Activated gamma-delta T cell (primary cell): ENCODE data around the gene BRCC3.

ENCODE experiments used
- DNase-seq: peaks from one replicate; lab custom pipeline; 2025; lab: John Stamatoyannopoulos, UW

BRCC3 gene

DNA sequence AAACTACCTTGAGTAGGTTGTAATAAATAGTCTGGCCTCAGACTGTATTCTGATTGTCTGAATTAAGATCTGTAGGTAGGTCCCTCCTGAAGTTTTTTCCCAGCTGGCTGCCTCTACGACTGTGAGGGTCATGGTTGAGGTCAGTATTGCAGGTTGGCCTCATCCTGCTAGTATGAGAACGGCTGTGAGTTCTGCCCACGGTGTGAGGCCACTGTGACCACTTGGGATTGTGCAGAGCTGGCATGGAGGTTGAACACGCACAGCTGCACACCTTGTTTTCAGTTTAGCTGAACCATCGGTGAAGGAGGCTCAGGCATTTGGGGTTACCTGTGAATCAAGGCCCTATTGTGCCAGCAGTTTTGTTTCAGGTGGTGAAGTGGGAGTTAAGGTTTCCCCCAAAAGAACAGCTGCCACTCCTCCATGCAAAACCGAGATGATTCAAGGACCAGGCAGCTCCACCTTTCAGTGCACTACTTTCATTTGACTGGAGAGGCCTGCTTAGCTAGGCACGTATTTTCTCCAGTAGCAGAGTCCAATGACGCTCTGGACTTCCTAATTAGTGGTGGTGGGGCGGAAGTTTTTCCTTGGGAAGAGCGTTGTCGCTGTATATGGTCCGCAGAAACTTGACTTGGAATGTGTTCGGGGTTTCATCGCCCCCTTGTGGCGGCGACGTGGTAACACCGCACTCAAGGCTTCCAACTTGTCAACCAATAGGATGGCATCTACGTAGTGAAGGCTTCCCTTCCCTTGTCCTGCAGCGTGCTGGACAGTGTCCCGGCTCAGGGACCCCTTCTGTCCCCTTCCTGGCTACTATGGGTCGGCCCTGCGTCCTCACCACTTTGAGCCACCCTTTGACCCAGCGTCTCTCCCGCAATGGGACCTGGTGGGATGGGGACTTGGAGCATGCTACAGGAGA lies 14.2 kb upstream of the BRCC3 start:
- DNase-seq: no peak

DNA sequence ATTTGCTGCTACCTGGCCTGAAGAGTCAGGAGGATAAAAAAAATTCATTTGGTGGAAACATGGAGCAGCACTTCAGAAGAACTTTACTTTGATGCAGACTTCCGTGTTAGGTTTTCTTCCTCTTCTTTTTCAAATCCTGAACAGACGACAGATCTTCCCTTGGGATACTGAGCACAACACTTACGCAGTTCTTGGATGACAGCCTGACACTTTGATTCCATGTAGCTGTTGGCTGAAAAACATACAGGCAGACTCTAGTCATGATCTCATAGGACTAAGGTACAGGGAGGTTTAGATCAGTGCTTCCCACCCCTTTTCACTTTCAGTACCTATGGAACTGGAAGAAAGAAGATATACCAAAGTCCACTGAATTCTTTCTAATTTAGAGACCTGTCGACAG lies 9.5 kb upstream of the BRCC3 start:
- no peak for DNase-seq

DNA sequence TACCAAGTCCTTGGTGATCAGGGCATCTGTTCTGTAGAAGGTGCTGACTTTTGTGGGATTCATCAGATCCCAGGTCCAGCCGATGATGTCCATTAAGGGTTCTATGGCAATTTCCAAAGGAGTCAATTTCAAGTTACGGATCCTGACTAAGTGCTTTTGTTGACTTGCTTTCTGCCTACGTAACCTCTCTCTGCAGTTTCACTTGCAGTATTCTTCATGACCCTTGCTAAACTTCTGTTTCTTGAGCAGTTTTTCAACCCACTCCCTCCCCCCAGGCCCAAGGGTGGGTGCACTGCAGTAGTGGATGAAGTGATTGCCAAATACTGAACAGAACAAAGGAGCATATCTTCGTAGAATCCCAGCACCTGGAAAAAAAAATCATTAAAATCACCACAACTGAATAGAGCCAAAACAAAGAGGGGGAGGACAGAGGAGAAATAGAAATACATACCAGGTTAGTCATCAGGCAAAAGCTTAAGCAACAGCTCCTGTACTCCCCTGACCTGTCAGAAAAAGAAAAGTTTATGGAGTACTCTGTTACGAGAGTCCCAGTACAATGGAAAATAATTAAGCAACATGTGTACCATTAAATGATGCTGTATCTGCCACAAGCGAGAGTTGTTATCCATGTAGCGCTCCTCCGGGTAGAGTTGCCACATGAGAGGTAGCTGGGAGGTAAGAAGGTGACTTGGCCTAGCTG lies 6.1 kb upstream of the BRCC3 start:
- no peak for DNase-seq

DNA sequence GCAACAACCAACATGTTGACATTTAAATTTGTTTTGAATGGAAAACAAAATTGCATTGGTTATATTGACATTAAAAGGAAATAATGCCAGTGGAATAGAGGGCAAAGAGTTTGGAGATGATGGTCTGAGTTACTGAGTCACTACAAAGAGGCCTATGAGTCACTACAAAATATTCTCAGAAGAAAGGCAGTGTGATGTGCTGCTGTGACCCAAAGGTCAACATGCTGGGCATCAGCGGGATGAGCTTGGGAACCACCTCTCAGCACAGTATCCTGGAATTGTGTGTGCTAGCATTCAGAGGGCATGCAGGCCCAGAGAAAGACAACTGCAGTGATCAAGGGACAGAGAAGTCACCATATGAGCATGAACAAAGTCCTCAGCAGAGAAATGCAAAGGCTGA lies 3.1 kb upstream of the BRCC3 start:
- DNase-seq: no peak

DNA sequence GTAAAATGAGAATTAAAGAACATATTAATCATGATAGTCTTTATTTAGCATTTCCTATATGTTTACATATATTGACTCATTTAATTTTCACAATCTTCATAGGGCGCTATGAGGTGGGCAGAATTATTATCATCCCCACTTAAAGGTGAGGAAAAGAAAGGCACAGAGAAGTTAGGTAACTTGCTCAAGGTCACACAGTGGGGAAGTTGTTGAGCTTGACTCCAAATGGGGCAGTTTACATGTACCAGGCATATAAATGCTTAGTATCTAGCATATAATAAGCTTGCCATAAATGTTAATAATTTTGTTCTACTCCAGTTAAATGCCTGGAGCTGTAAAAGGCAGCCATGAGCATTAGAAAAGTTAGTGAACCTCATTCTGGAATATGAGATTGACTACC lies 1.9 kb upstream of the BRCC3 start:
- no peak for DNase-seq

DNA sequence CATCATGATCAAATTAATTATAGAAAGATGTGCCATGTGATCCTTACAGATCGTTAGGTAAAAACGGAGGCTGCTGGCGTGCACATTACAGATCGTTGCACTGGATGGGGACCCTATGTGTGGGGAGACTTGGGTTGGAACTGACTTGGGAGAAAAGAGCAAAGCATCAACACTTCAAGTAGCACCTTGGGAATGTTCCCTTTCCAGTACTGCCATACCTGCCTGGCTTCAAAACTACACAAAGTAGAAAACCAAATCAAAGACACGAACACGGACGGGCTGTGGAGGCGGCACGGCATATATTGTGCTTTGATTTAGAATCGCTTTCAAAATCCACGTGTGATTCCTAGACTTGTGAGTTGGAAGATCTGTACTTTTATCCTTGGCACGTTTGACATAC lies 1.3 kb upstream of the BRCC3 start:
- no peak for DNase-seq

DNA sequence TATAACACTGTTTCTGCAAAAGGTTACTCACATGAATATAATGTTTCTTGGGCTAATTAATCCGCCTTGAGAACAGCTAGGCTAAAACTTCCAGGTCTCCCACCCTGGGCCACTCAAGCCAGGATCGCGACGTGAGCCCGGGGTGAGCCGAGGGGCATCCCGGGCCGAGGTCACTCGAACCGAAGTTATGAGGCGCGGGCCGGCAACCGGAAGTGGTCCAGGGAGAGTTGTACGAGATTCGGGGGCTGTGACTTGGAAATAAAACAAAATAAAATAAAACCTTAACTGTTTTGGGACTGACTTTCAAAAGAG lies 689 bp upstream of the BRCC3 start:
- DNase-seq: no peak

DNA sequence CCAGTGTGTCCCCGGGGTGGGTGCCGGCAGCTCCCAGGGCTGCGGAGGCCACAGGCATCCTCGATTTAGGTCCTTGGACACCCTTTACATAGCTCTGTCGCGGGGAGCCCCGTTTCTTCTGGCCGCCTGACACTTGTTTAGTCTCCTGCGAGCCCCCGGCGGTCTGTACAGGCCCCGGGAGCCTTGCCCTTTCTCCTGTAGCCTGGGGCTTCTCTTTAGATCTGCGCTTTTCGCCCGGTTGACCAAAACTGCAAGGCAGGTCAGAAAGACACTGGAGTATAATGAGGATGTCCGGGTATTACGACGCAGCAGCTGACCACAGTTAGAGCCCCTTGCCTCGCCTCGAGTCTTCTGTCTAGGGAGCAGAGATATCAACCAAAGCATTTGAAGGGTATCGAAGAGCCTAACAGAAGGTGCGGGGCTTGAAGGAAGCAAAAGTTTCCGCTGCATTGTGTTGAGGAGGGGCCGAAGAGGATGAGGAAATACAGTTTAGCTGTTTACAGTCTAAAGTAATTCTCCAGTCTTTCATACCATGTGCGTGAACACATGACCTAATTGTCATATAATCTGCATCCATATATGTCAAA lies 479 bp downstream of the BRCC3 start:
- DNase-seq: no peak

DNA sequence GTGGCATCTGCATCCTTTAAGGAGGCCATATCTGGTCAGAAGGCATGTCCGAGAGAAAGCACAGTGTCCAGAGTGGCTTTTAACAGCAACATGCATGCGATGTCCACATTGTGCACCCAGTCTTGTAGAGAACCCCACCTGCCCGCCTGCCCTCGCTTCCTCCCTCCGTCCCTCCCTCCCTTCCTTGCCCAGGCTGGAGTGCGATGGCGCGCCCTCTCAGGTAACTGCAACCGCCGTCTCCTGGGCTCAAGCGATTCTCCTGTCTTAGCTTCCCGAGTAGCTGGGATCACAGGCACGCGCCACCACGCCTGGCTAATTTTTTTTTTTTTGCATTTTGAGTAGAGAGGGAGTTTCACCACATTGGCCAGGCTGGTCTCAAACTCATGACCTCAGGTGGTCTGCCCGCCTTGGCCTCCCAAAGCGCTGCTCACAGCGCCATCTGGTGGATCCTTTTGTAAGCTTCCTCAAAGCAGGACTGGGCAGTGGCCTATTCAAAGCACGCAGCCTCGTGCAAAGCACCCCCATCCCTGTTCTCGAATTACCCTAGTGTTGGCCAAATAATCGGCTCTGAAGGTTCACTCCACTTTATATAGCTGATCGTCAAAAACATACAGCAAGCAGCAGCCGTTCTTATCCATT lies 15.0 kb downstream of the BRCC3 start:
- DNase-seq: no peak

DNA sequence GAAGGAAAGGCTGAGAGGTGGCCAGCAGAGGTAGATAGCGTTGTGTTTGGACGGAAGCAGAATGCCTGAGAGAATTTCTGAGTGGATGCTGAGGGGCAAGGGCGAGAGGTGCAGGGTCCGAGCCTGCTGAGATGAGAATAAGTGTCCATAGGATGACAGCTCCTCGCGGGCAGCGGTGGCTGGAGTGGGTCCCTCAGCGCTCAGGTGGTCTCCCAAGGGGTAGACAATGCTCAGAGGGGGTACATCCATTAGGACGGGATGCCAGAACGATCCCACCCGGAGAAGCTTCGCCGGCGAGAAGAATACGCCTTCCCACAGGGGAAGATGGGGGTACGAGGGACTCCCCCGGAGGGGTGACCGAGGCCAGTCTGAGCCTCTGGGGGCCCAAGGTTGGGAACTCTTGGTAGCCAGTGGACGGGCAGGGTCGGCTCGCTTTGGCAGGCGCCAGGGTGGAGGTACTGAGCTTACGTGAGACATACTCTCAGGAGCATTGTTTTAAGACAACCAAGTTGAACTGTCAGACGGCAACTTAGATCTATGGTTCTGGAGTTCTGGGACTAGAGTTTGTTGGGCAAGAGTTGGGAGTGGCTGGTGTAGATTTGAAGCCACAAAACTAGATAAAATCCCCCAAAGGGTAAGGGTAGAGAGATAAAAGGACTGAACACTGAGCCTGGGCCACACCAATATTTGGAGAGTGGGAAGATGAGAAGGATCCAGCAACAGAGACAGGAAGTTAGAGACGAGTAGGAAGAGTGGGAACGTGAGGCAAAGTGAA lies 15.8 kb downstream of the BRCC3 start:
- DNase-seq: no peak

DNA sequence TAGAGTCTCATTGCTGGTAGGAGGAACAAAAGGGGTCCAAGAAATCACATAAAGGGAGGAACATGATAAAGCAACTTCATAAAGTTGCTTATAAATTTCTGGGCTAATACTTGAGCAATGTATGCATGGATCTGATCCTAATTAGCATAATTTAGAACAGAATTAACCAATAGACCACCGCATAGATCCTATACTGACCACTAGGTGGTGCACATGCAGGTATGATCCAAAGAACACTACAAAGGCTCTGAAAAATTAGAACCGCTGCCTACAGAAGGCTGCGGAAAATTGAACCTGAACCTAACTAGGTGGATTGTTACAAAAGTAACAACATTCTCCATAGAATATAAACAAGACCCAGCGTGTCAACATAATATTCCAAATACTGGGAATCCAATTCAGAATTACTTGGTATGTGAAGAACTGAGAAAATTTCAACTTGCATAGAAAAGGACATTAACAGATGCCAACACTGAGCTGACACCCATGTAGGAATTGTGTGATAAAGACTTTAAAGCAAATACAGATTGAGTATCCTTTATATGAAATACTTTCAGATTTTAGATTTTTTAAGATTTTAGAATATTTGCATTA lies 23.3 kb downstream of the BRCC3 start:
- DNase-seq: no peak

DNA sequence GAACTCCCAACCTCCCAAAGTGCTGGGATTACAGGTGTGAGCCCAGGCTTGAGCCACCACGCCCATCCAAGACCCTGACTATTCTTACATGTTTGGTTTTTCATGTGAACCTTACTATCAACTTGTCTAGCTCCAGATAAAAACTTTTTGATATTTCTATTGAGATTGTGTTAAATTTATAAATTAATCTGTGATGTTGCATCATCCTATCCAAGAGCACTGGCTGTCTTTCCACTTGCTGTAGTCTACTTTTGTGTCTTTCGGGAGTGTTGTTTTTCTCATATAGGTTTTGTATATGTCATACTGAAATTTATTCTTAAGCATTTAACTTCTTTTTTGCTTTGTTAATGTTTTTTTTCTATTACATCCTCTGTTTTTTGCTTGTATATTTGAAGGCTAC lies 34.6 kb downstream of the BRCC3 start:
- no peak for DNase-seq

DNA sequence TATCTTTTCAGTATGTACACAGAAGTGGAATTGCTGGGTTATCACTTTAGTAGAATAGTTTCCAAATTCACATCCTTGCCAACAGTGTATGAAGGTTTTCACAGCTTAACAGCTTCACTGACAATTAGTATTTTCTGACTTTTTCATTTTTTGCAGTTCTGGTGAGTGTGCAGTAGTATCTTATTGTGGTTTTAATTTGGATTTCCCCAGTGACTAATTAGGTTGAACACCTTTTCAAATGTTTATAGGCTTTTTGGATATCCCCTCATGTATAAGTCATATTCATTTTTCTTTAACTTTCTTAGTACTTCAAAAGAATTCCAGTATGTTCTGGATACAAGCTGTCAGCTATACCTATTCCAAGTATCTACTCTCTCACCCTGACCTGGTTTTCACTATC lies 37.1 kb downstream of the BRCC3 start:
- no peak for DNase-seq

DNA sequence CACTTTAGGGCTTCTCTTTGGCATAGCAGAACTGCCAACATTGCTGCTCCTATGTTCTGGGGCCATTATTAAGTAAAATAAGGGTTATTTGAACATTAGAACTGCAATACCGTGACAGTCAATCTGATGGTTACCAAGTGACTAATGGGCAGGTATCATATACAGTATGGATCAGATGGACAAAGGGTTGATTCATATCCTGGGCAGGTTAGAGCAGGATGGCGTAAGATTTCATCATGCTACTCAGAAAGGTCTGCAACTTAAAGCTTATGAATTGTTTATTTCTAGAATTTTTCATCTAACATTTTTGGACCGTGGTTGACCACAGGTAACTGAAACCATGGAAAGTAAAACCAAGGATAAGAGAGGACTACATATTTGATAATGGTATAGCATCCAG lies 40.9 kb downstream of the BRCC3 start:
- DNase-seq: no peak

DNA sequence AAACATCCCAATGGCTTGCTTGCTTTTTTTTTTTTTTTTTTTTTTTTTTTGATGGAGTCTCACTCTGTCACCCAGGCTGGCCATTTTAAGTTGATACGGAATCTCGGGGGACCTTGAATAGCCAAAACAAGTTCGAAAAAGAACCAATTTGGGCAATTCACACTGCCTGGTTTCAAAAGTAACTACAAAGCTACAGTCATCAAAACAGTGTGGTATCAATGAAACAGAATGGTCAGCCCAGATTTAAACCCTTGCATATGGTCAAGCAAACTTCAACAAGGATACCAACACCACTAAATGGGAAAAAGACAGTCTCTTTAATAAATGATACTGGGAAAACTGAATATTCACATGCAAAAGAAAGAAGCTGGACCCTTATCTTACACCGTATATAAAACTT lies 41.8 kb downstream of the BRCC3 start:
- DNase-seq: no peak

DNA sequence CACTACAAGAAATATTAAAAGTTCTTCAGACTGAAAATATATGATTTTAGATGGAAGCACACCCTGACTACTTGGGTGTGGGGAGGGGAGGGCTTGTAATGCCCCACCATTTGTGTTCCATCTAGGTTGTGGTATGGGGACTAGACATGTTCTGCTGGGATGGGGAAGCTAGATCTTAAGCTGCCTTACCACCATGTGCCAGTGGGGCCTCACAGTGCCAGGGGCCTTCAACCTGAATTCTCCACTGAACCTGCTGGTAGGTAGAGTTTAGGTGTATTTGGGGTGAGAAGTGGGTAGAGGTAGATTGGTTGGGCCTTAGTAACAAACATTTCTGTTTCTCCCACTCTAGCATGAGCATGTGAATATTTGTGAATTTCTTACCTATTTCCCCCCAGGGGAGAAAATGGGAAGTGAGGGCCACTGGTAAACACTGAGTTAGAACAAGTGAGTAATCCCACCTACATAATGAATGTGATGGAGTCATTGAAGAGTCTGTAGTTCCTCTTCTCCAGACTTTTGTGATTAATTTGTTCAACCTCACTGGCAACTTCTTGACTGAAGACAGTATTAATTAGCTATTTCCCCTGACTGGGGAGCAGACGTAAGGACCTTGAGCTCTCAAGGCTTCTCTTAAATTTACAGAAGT lies 44.0 kb downstream of the BRCC3 start:
- DNase-seq: no peak

DNA sequence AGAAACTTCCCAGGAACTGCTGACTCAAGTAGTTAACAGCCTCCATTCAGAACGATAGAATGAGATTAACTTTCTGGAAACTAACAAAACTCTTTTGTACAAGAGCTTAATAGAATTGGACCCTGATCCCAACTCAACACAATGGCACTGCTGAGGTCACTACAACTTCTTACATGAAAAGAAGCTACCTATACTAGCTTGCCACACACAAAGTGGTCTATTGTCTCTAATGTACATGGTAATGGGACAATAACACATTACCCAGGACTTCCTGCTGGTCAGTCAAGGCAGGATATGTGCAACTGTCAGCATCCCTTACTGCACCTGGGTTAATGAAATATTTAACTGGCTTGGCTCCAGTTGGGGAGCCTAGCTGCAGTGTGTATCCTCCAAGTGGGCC lies 56.2 kb downstream of the BRCC3 start:
- no peak for DNase-seq

DNA sequence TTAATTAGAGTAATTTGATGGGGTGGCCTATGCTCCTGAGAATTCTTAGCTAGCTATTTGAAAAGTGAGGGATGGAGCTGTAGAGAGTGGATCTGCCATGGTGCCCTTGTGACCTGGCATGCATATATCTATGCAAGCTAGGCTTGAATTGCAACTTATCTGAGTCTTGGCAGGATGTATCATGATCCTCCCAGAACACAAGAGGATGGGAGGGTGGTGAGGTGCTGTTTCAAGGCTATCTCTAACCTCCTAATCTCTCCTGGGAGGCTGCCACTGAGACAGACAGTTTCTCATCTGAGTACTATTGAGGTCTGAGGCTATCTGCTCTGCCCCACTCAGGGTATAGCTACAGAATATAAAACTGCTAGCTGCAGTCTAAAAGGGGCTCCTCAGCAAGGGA lies 56.6 kb downstream of the BRCC3 start:
- DNase-seq: no peak

DNA sequence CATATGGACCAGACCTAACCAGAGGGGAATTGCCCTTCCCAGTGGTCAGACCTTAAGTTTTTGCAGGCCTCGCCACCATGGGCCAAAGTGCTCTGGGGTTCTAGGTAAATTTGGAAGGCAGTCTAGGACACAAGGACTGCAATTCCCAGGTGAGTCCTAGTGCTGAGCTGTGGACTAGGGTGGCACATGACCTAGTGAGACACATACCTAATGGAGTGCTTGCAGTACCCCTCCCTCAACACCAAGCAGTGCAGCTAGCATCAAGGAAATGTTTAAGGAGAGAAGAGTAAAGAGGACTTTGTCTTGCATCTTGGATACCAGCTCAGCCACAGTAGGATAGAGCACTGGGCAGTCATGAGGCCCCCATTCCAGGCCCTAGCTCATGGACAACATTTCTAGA lies 60.8 kb downstream of the BRCC3 start:
- no peak for DNase-seq

DNA sequence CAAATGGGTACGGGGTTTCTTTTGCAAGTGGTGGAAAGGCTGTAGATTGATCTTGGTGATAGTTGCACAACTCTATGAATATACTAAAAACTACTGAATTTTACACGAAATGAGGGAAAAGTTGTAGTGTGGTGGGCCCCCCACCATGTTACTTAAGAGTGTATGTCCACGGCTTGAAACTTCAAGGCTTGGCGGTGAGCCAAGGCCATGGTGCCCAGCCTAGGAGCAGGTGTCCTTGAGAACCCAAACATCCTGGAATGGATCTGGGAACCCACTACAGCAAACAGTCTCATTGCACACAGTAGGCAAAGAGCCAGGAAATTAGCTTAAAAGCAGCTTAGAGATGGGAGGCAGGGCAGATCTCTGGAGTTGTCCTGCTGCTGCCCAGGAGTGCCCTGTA lies 62.9 kb downstream of the BRCC3 start:
- DNase-seq: no peak

DNA sequence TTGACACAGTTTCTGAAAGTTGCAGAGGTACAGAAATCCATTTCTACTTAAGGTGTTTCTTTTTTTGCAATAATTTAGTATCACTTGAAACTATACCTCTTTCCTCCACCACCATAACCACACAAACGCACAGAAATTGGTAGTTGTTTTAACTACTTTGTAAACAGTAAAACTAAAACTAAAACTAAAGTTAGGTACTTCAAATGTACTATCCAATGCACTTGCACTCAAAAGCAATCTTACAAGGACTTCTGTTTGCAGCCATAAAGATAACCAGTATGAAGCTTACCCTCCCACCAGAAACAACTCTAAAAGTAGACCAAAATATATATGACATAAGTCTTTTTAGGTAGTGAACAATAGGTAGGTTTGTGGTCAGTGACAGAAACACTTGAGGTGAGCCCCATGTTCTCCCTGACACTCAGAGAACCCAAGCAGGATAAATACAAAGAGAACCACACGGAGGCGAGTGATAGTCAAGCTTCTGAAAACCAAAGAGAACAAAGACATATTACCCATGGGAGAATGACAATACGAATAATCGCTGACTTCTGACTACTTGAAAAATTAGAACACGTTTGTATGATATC lies 72.7 kb downstream of the BRCC3 start:
- no peak for DNase-seq
